ENCODE data around the gene ENHO.

GRCh38 chr9:34562135-34562745 is 39.5 kb upstream of the ENHO start:
- TF ChIP-seq CTCF (conservative IDR thresholded peaks at IDR 0.05) (peak; percentile 85), ZFX (IDR thresholded peaks at IDR 0.05) (no peak)

Data from C4-2B (cell line).